SW 1271 (cell line): Measurements from ENCODE around the gene CRKL.
"Not testable (repeated sequence)": the region's sequence is repeated elsewhere in the genome, so short reads cannot be mapped to it uniquely, and the experiment has no call there.

Source experiments
- DNase-seq, 2 experiments: peaks; one replicate each; lab custom pipeline; 2025; lab: John Stamatoyannopoulos, UW

The CRKL gene, protein sequence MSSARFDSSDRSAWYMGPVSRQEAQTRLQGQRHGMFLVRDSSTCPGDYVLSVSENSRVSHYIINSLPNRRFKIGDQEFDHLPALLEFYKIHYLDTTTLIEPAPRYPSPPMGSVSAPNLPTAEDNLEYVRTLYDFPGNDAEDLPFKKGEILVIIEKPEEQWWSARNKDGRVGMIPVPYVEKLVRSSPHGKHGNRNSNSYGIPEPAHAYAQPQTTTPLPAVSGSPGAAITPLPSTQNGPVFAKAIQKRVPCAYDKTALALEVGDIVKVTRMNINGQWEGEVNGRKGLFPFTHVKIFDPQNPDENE

DNA sequence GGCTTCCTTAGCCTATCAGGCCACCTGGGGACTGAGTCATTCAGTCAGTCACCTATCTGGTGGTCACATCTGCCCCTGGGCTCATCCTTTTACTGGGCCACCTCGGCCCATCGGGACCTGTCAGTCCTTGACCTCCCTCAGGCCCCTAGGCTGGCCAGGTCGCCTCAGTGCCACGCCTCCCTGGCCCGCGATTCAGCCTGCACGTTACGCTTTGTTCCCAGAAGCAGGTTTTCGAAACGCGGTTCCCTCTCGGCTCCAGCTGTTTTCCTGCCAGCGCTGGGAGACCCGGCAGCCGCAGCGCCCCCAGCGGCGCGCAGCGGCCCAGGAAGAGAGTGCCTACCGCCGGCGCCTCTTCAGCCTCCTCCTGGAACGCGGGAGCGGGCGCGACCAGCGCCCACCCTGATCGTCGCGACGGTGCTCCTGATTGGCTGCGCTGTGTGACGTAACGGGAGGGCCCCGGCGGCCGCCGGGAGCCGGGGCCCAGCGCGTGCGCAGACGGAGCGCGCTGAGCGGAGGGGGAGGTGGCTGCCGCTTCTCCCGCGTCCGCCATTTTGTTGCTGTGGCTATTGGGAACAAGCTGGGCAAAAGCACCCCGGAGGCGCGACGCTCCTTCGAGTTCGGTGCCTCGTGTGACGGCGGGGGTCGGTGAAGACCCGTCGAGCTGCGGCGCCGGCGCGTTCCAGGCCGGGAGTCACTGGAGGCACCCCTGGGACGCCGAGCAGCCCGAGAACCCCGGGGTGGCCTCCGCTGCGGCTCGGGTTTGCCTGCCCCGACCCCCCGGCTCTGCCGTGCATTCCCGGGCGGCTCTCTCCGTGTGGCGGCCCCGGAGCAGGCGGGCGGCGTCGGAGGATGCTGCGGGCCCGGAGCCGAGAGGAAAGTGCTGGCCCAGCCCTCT, at the start of gene CRKL:
CRKL (plus strand) TSS at position 492 of the 895 bp plus-strand sequence. CDS start 528 bp downstream, outside the sequence.
- DNase-seq, result peak; percentile 83 to 92

DNA sequence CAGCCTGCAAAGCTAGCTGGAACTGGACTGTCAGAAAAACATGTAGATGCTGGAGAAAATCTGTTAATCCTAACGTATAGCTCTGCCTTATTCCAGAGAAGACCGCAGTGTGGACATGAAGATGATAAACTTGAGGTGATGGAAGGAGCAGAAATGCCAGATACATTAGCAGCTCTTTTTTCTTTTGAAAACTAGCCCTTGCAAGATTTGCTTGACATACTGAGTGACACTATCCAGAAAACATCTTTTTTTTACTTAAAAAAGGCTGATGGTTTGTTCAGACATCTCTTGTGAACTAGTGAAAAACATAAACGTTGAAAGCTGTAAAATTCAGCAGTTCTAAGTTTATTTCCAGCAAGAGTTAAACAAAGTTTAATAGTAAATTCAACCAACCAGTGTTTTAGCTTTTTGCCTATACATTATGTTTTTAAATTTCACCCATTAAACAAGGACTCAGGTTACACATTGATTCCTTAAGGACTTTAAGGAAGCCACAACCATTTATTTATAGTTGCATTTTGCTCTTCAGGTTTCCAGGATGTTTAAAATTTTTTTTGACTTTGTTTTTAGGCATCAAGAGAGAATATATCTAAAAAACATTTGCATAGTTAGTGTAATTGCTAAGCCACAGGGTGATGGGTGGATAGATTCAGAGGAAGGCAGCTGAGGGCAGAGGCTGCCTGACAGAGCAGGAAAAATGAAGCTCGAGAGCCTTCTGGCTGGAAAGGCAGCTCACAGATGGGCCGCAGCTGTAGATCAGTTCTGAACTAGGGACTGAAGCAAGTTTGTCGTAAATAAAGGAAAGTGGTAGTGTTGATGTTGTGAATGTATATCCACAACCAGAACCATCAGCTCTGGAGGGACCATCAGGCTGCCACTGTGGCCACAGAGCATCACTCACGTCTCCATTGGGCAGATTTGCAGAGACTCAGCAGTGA, 48.9 kb upstream of the CRKL start:
- DNase-seq, result no peak

DNA sequence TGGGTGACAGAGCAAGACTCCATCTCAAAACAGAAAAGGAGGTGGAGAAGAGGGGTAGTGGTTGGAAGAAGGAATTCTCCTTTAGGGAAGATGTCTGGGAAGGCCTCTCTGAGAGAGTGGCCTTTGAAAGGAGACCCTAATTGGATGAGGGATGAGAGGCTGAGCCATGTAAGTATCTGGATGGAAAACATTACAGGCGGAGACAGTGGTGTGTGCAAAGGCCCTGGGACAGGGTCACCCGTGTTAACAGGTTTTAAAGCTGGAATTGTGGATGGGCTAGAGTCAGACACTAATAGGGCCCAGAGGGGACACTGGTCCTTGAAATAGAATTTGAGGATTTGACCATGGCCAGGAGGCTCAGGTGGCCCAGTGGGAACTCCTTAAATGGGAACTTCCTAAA, 48.0 kb upstream of the CRKL start:
- no peak for DNase-seq

DNA sequence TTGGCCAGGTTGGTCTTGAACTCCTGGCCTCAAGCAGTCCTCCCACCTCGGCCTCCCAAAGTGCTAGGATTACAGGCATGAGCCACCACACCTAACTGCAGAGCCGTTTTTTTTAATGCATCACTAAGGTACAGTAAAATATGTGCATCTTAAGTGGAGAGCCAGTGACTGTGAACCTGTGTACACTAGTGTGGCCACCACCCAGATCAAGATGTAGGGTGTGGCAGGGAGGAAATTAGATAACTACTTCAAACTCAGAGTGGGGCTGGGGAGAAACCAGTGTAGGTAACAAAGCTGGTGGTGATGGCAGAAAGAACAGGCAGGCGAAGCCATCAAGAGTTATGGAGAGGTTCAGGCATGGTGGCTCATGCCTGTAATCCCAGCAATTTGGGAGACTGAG, 44.0 kb upstream of the CRKL start:
- no peak for DNase-seq

DNA sequence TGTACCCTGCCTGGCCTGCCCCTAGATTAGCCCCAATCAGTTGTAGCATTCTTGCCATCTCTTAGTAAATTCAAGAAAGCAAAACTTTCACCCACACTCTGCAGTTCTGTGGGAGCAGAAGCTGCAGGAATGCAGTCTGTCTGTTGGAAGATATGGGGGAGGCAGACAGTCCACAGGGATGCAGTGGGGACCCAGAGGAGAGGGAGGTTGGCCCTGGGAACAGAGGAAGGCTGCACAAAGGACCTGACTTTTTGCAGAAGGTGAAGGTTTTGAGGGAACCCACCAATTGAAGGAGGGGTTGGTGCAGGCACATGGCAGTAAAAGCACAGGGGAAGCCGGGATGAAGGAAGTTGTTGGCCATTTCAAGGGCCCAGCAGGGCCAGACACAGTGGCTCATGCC, 41.9 kb upstream of the CRKL start:
- DNase-seq, result no peak

DNA sequence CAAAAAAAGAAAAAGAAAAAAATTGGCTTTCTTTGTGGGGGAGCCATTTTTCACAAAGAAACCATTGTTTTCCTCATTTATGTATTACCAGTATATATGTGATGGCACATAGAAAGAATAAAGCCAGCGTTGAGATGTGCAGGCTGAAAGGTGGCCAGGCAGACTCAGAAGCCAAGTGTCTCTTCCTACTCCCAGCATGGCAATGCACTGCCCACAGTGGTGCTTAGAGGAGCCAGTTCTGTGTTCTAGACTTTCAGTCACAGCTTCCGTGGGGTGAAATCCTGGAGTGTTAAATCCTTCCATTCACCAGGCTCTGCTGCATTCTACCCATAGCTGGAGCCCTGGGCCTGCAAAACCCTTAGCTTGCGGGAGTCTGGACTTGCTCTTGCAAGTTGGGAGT, 39.5 kb upstream of the CRKL start:
- DNase-seq, result no peak

DNA sequence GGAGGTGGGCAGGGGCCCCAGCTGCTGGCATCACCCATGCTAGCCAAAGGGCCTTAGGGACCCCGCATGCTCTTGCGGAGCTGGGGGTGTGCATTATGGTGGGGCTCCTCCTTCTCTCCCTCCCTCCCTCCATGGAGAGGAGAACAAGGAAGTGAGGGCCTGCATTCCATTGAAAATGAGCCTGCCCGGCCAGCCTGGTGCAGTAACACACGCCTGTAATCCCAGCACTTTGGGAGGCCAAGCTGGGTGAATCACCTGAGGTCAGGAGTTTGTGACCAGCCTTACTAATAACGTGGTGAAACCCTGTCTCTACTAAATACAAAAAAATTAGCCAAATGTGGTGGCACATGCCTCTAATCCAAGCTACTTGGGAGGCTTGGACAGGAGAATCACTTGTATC, 36.0 kb upstream of the CRKL start:
- no peak for DNase-seq

DNA sequence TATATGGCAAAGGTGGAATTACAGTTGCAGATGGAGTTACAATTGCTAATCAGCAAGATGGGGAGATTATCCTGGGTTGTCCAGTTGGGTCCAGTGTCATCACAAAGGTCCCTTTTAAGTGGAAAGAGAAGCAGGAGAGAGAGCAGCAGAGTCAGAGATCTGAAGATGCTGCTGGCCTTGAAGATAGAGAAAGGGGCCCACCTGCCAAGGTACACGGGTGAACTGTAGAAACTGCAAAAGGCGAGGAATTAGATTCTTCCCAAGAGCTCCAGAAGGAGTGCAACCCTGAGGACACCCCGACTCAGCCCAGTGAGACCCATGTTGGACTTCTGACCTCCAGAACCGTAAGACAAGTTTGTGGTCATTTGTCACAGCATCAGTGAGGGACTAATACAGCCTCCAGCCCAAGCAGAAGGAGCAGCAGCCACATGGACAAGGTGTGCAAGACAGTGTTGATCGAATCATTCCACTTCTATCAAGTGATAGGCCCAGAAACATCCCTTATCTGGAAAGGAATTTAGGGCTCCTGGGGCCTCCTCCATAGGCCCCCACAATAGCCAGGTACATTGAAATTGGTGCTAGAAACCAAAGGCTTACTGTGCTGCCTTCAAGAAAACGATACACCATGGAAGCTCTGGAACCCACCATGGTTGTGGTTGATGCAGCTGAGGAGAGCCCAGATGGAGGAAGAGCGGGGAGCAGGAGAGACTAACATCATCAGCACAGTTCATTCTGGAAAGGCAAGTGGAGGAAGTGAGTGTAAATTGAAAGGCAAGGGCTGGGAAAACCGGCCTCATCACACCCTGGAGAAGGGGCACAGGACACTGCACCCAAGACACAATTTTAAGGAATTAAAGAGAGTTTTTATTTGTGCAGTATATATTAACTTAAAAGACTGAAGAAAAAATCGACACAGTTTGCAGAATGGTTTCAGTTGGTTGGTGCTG, 35.1 kb upstream of the CRKL start:
- no peak for DNase-seq

DNA sequence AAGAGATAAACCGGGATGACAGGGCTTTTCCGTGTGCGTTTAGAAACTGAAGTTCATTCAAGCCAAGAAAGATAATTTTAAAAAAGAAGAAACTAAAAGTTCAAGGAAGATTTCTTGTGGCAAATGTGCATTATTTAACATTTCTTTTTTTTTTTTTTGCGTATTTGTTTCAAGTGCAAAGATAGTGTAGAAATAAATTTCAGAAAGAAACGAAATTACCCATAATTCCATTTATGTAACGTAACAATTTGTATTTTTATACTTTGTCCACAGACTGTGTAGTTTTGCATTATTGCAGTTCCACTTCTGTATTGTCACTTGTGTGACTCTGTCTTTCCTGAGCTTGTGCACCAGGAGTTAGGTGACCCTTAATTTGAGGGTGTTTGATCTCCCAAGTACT, 34.4 kb upstream of the CRKL start:
- no peak for DNase-seq

DNA sequence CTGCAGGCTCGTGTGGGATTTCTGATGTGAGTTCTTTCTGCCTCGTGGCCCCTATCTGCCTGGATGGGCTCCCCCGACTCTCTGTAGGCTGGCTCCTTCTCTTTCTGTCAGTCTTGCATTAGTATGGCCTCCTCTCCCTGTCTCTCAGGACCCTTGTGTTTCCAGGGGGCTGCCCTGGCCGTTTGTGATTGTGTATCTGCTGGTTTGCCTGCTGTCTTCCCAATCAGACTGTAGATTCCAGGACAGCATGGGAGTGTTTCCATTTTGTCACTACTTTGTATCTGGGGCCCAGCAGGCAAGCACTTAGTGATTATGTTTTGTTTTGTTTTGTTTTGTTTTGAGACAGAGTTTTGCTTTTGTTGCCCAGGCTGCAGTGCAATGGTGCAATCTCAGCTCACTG, 32.8 kb upstream of the CRKL start:
- DNase-seq, result no peak

DNA sequence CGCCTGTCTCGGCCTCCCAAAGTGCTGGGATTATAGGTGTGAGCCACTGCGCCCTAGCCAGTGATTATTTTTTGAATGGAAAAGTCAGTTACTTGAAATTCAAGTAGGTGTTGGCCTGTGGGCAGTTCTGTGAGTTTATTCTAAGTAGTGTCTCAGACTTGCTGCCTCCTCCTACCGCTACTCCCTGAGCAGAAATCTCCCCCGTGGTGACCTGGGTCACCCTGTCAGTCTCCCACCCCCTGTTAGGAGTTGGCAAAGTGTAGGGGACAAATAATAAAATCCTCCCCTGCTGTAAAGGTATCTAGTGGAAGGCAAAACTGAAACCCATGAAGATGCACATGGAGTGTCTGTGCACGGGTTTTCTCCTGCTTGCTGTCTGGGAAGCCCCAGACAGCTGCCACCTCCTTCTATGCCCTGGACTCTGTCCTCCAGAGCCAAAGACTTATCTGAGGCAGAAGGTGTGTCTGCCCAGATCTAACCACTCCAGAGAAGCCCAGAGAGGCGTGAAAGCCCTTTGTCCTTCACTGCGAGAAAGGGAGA, 32.1 kb upstream of the CRKL start:
- DNase-seq, result no peak

DNA sequence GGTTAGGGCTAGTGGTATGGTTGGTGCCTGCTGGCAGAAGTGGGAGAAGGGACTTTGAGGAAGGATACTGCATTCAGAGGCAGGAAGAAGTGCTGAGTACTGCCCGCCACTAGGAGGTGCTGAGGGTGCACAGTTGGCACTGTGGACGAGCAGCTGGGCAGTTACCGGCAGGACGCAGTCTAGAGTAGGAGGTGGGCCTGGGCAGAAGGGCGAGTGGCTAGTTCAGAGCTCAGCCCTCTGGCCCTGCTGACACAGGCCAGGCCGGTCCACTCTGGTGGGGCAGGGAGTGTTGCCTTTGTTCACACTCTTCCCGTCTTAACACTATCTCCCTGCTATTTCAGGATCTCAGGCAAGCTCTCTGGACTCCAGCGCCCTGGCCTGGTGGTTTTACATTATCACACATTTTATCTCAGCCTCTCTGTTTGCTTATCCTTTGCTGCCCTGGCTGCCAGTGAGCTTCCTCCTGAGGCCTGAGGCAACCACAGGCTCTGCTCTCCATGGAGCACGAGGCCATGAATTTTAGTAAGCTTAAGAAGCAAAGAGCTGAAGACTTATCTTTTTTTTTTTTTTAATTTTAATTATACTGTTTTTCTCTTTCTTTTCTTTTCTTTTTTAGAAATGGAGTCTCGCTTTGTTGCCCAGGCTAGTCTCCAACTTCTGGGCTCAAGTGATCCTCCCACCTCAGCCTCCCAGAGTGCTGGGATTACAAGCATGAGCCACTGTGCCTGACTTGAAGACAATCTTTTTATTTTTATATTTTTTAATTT, 31.5 kb upstream of the CRKL start:
- DNase-seq, result peak in 1 of 2 experiments; percentile 61

DNA sequence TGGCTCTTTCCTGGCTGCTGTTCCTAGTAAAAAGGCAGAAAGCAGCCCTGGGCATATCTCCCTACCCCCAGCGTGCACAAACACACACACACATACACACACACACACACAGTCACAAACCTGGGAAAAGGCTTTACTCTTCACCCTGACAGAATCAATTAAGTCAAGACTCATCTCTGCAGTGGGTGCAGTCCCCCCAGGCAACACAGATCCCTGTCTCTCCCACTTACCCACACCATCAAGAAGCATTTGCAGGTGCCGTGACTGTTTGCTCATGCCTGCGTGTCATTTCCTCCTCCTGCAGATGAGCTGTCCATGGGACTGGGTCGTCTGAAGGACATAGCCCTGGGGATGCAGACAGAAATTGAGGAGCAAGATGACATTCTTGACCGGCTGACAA, 29.8 kb upstream of the CRKL start:
- no peak for DNase-seq

DNA sequence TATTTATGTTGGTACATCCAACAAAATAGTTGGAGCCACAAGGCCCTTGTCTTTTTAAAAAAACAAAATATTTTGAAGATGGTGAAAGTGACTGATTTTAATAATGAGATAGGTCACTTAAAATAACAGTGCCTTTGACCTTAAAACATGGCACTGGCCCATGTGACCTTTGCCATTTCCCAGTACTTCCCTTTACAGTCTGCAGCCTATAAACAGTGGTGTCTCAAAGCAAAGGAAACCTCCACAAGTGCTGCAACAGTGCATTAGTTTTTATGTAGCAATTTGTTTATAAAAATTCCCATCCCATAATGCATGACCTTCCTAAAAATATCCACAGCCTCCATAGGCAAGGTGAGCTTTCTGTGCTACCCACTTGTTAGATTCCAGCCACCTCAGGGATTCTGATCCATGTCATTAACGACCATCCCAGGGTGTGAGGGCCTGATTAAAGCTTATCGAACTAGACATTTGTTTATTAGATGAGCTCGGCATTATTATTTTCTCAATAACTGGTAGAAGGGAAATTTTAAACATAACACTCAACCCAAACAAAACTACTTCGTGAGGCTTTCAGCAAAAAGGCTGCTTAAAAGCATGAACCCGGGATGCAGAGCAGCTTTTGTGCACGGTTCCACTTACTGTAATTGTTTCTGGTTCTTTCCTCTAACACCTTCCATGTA, 28.0 kb upstream of the CRKL start:
- no peak for DNase-seq

DNA sequence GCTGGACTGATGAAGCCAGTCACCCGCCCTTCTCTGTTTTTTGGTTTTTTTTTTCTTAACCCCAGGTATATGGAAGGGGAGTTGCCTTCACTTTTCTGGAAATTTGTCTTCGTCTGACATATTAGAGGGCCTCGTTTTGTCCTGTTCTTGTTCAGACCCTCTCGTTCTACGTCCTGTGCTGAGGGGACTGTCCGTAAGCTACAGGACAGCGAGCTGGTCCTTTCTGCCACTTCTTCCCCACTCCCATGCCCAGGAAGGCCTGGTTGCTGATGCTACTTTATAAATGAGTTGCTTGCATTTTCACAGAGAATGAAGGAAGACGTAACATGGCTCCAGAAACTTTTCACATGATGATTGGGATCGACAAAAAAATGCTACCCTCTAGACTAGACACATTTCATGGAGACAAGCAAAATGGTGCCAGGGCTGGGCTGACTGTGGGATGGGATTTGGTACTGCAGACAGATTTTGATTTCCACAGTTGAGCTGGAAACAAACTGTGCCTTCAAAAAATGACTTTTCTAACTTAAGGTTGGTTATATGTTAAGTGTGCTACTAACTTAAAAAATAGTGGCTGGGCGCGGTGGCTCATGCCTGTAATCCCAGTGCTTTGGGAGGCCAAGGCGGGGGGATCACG, 27.2 kb upstream of the CRKL start:
- no peak for DNase-seq

DNA sequence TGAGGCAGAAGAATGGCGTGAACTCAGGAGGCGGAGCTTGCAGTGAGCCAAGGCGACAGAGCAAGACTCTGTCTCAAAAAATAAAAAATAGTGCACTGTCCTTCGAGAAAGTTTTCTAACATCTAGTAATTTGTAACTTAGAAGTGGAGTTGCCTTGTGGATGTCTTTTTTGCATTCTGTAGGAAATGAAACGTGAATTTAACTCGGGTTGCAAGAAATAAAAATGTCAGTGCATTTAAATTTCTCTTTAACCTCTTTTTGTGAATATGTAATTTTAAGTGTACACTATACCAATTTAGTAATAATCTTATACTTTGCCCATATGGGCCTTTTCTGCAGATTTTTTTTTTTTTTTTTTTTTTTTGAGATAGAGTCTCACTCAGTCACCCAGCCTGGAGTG, 26.2 kb upstream of the CRKL start:
- DNase-seq, result no peak

DNA sequence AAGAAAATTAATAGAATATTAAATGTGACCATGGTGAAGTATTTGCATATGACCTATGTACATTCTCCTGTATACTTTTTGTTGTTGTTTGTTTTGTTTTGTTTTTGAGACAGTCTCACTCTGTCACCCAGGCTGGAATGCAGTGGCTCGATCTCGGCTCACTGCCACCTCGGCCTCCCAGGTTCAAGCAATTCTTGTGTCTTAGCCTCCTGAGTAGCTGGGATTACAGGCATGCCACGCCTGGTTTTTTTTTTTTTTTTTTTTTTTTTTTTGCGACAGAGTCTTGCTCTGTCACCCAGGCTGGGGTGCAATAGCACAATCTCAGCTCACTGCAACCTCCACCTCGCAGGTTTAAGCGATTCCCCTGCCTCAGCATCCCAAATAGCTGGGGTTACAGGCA, 19.5 kb upstream of the CRKL start:
- not testable (repeated sequence) for DNase-seq

DNA sequence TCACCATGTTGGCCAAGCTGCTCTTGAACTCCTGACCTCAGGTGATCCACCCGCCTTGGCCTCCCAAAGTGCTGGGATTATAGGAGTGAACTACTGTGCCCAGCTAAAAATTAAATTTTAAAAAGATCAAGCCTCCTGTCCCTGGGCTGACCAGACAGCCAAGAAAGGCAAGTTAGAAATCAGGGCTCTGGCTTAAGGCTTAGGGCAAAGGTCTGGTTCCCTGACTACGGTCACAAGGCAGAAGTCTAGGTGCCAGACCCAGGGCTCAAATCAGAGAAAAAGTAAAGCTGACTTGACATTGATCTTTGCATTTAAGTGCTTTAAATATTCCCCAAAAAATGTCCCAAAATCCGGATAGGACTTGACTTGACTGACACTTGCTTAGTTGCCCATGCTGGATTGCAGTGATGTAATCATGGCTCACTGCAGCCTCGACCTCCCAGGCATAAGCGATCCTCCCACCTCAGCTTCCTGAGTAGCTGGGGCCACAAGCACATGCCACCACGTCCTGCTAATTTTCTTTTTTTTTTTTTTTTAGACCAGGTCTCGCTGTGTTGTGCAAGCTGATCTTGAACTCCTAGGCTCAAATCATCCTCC, 17.3 kb upstream of the CRKL start:
- DNase-seq, result no peak
